NCI-H345 treated with DMSO at 0.1 percent for 48 hours (cell line): ENCODE measurements around the gene LRRC74A.
"Not testable (repeated sequence)": the region's sequence is repeated elsewhere in the genome, so short reads cannot be mapped to it uniquely, and the experiment has no call there.

ENCODE experiments used
- DNase-seq: peaks from one replicate; lab custom pipeline; 2025; ENCODE audit not compliant: unreplicated experiment; lab: John Stamatoyannopoulos, UW

The LRRC74A gene

DNA sequence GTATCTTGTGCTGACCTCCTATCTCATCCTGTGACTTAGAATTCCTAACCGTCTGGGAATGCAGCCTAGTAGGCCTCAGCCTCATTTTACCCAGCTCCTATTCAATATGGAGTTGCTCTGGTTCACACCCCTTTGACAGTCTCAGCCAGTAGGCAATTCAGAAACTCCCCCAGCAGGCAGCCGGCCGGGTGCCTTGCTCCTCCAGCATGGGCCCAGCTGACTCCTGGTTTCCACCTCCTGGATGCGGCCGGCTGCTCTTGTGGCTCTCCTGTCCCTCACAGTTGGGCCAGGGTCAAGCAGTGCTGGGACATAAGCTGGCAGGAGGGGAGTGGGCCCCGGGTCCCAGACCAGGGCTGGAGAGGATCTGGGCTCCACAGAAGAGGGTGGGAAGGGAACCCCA is 58.2 kb downstream of the LRRC74A start:
- DNase-seq: no peak

- DNase-seq: no peak
Observed at GRCh38 chr14:76884853-76885276, 58.7 kb downstream of the LRRC74A start.

DNA sequence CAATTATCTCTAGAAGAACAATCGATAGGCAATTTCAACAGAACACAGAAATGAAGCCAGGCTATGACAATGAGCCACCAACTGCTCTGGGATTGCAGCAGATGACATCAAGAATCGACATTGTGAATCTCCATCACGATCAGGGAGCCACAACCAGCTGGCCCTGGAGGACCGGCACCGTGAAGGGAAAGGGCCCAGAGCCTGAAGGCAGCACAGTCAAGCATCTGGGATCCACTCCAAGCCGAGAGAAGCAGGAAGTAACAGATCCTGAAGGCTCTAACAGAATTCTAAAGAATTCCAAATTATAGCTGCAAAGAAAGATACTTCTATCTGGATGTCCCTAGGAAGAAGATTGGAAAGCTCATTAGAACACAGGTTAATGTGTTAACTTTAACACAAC is 61.0 kb downstream of the LRRC74A start:
- no peak for DNase-seq

DNA sequence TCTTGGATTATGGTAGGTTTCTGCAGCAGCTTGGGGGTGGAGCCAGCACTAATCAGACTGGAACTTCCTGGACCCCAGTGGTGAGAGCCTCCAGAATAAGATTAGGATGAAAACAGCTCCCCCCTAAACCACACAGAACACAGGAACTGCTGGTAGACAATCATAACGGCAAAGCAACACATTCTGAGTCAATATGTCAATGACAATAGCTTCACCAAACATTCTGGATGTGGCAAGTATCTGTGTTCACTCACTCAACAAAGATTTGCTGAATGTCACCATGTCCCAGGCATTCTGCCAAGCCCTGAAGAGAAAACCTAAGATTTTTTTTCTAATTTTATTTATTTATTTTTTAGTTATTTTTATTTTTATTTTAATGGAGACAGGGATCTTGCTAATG is 65.2 kb downstream of the LRRC74A start:
- no peak for DNase-seq

- DNase-seq: no peak
Observed at GRCh38 chr14:76894308-76894707, 68.1 kb downstream of the LRRC74A start.

DNA sequence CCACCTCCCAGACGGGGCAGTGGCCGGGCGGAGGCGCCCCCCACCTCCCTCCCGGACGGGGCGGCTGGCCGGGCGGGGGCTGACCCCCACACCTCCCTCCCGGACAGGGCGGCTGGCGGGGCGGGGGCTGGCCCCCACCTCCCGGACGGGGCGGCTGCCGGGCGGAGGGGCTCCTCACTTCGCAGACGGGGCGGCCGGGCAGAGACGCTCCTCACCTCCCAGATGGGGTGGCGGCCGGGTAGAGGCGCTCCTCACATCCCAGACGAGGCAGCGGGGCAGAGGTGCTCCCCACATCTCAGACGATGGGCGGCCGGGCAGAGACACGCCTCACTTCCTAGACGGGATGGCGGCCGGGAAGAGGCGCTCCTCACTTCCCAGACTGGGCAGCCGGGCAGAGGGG is 71.8 kb downstream of the LRRC74A start:
- DNase-seq: not testable (repeated sequence)

DNA sequence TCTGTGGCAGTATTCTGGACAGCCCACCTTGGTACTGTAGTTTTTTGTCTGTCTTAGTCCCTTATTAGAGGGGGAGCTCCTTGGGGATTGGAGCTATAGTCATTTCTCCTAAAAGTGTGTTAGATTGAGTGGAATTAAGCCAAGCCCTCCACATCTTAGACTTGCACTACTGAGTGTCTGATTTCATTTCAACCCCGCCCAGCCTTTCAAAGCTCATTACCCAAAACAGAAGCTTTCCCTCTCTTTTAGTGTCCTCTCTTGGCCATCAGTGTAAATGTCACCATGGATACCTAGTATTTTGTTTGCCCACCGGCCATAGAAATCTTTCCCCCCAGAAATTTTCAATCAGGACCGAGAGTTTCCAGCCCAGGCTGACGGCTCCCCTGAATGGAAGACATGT is 74.5 kb downstream of the LRRC74A start:
- DNase-seq: no peak

DNA sequence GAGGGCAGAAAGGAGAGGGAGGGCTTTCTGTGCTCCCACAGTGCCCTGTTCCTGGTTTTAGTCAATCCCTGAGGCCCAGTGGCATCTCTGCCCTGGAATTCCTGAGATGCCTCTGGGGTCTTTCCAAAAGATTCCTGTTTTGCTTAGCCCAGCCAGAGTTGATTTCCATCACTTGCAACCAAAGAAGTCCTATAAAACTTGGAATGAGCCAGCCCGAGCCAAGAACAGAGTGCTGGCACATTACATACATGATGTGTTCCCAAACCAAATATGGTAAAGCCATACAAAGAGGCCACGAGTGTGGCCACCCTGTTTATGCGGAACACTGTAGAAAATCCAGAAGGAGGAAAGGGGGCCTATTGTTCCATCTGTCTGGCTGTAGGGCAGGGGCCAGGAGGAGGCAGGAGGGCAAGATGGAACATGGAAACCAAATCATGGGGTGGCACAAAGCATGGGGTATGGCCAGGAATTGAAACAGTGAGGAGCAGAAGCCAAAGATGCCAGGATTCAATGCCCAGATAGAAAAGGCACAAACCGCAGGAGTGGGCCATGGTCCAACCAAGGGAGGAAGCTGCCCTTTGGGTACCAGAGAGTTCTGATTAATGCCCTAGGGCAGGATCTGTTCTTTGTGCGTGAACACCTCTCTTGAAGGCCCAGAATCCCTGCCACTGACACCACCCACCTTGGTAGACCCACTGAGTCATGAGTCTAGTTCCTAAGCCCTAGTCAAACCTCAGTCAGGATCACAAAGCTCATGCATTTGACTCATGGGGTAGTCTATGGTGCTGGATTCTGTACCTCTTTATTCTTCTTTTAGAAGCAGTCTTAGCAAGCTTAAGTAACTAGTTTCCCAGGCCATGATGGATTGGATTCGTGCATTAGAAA is 75.2 kb downstream of the LRRC74A start:
- DNase-seq: no peak

GRCh38 chr14:76902591-76902990 is 76.4 kb downstream of the LRRC74A start:
- no peak for DNase-seq

- no peak for DNase-seq
Observed at GRCh38 chr14:76904100-76904739, 78.0 kb downstream of the LRRC74A start.

GRCh38 chr14:76904740-76905569 is 78.7 kb downstream of the LRRC74A start:
- DNase-seq: peak; percentile 82

- no peak for DNase-seq
Observed at GRCh38 chr14:76908834-76909233, 82.6 kb downstream of the LRRC74A start.

DNA sequence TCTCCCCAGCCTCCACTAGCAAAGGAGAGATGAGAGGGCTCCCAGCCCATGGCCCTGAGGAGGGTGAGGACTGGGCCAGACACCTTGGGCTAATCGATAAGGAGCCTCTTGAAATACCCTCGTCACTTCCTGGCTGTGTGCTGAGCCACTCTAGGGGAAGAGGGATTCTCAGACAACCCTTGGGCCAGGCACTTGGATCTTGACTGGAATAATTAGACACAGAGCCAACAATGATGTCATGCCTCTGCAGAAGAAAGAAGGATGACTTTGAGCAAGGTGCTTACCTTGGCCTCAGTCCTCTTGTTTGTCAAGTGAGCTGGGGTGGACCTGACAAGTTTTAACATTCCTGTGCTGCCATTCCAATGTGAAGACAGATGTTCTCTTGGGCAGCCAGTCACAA is 83.1 kb downstream of the LRRC74A start:
- DNase-seq: no peak

DNA sequence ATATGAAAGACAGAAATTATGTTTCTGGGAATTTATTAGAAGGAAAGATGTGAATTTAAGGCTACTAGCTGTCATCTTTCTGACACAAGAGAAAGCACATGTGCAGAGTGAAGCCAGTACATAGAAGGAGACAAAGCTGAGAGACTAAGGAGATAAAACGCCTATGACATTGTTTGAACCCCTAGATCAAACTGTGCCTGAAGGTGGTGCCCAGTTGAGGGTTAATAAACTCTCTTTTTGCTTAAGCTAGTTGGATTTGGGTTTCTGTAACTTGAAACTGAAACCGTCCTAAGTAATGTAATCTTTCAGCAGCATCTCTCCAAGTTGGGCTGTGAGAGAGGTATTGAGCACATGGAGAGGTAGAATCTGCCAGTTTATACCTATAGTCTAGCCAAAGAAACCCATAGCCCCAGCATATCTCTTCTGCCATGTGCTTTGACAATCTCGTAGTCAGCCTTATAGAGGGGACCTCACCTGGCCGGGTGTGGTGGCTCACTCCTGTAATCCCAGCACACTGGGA is 84.2 kb downstream of the LRRC74A start:
- no peak for DNase-seq

GRCh38 chr14:76911473-76911872 is 85.3 kb downstream of the LRRC74A start:
- DNase-seq: no peak

GRCh38 chr14:76914533-76915081 is 88.4 kb downstream of the LRRC74A start:
- not testable (repeated sequence) for DNase-seq

- no peak for DNase-seq
Observed at GRCh38 chr14:76916040-76916715, 90.0 kb downstream of the LRRC74A start.

DNA sequence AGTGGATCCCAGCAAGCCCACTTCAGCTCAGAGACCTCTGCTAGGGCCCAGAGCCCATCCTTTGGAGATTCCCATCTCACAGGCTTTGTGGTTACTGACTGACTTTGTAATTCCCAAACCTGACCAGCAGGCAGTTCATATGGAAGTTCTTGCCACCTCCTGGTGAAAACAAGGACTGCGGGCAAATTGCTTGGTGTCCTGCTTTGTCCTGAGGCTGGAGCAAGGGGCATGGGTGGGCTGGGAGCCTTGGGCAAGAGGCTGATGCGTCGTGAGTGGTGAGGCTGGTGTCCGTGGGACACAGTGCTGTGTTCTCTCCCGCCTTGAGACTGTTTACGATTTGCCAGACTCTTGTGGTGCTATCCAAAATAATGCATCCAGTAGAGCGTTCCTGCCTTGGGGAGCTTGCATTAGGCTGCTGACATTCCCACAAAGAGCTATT is 91.0 kb downstream of the LRRC74A start:
- peak; percentile 33 for DNase-seq

- DNase-seq: peak; percentile 94
Observed at GRCh38 chr14:76917745-76918255, 91.6 kb downstream of the LRRC74A start.

- peak; percentile 94 for DNase-seq
Observed at GRCh38 chr14:76918256-76918781, 92.1 kb downstream of the LRRC74A start.
